Measurements from ENCODE around the gene ETS2. TPM values are rescaled to one million over a fixed set of nuclear protein-coding genes. Genes with fewer than 3 reads are reported as not detected.
A peak's percentile ranks its signal among the peaks of the same experiment; 100 is the strongest.

Gene ETS2
- total RNA-seq, 1 experiment from 2014 or later, result 132 TPM

DNA sequence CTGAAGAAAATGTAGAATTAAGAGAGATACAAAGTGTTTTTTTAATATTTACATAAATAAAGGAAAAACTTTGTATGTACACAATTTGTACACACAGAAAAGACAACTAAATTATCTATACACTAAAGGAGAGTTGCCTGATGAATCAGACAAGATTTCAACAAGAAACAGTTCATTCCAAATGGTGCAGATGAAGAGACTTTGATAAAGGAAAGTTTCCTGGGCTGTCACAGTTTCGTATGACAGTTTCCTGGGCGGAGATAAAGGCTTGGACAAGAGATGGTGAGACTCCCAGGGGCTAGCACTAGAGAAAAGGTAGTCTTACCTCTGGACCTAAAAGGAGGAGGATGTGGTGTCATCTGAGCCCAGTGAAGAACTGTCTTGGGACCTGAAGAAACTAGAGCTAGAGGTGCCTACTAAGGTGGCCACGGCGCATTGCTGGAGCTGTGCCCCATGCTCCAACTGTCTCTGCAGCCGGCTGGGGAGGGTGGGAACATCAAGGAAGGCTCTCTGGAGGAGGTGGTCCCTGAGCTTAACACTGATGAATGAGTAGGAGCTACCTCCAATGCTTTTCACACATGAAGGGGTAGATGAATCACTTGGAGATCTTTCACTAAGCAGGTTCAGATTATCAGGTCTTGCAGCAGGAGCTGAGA is 32.2 kb downstream of the ETS2 start:
- BruUV-seq (replicated peaks), result no TSS peak
- Histone ChIP-seq H3K27ac (ENCODE audit: low read length) (no peak overlapping the region), H3K27me3 (ENCODE audit: control insufficient read depth, insufficient read depth, low read length) (no peaks in the 10 kb centered on the region), H3K9me3 (ENCODE audit: control insufficient read depth, insufficient read depth, low read depth, low read length) (no peaks in the 10 kb centered on the region), H3K36me3 (ENCODE audit: control insufficient read depth, insufficient read depth, low read length) (no peaks in the 10 kb centered on the region), H3K4me1 (ENCODE audit: control insufficient read depth, insufficient read depth, low read length) (no peaks in the 10 kb centered on the region), H3K4me3 (ENCODE audit: low read depth in 2 of 2, low read length in 2 of 2) (no peak overlapping the region)
- intact Hi-C loops (cut with micrococcal nuclease; ENCODE audit: unreplicated experiment) (no loop called here), in situ Hi-C loops (cut with HindIII; ENCODE audit: low pct_unique_long_range_greater_than_20kb, low sequenced_read_pairs) (no loop called here)
- CTCF ChIA-PET, result no interaction called here
- POLR2A ChIA-PET, result no interaction called here
- TF ChIP-seq SIN3A (IDR thresholded peaks at IDR 0.05; ENCODE audit: borderline replicate concordance, insufficient read depth, low read depth, low read length), result no peak
- TF ChIP-seq, protein P1, sequence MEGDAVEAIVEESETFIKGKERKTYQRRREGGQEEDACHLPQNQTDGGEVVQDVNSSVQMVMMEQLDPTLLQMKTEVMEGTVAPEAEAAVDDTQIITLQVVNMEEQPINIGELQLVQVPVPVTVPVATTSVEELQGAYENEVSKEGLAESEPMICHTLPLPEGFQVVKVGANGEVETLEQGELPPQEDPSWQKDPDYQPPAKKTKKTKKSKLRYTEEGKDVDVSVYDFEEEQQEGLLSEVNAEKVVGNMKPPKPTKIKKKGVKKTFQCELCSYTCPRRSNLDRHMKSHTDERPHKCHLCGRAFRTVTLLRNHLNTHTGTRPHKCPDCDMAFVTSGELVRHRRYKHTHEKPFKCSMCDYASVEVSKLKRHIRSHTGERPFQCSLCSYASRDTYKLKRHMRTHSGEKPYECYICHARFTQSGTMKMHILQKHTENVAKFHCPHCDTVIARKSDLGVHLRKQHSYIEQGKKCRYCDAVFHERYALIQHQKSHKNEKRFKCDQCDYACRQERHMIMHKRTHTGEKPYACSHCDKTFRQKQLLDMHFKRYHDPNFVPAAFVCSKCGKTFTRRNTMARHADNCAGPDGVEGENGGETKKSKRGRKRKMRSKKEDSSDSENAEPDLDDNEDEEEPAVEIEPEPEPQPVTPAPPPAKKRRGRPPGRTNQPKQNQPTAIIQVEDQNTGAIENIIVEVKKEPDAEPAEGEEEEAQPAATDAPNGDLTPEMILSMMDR (IDR thresholded peaks at IDR 0.05), result no peak
- TF ChIP-seq TCF7L2 (IDR thresholded peaks at IDR 0.05; ENCODE audit: low read depth, low read length), result no peak
- TF ChIP-seq, protein P2, sequence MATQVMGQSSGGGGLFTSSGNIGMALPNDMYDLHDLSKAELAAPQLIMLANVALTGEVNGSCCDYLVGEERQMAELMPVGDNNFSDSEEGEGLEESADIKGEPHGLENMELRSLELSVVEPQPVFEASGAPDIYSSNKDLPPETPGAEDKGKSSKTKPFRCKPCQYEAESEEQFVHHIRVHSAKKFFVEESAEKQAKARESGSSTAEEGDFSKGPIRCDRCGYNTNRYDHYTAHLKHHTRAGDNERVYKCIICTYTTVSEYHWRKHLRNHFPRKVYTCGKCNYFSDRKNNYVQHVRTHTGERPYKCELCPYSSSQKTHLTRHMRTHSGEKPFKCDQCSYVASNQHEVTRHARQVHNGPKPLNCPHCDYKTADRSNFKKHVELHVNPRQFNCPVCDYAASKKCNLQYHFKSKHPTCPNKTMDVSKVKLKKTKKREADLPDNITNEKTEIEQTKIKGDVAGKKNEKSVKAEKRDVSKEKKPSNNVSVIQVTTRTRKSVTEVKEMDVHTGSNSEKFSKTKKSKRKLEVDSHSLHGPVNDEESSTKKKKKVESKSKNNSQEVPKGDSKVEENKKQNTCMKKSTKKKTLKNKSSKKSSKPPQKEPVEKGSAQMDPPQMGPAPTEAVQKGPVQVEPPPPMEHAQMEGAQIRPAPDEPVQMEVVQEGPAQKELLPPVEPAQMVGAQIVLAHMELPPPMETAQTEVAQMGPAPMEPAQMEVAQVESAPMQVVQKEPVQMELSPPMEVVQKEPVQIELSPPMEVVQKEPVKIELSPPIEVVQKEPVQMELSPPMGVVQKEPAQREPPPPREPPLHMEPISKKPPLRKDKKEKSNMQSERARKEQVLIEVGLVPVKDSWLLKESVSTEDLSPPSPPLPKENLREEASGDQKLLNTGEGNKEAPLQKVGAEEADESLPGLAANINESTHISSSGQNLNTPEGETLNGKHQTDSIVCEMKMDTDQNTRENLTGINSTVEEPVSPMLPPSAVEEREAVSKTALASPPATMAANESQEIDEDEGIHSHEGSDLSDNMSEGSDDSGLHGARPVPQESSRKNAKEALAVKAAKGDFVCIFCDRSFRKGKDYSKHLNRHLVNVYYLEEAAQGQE (IDR thresholded peaks at IDR 0.05; ENCODE audit: insufficient read depth in 1 of 2, low read depth in 2 of 2, low read length in 1 of 2), result no peak
- no peak for TF ChIP-seq POLR2AphosphoS5 (IDR thresholded peaks at IDR 0.05; ENCODE audit: low read depth, low read length)
- DNase-seq (ENCODE audit: low read depth, low spot score) (no peak), ATAC-seq (no peak)

DNA sequence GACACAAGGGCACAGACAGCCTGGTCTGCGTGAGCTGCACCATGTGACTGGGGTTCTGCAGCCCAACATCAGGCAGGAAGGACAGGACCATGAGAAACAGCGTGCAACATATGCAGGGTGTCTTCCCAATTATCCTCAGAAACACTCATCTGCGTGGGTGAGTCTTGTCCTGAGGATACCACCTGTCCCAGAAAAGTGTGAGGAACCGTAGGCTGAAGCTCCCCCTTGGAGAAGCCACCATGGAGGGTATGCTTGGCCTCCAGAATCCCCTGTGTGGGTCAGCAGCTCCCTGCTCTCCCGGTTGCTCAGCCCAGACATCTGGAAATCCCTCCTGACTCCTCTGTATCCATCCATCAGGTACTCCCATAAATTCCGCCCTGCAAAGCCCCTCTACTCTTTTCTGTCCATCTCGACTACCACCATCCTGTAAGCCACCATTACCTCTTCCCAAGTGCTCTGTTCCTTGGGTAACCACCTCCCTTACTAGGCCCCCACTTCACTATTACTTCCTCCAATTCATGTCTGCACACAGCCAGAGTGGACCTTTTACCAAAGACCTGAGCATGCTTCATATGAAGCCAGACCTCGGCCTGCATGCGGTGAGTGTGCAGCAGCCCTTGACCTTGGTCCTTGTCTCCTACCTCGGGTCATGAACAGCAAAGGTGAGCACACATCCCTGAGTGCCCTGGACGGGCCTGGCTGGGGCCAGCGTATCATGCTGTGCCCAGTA is 33.0 kb downstream of the ETS2 start:
- no peaks in the 10 kb centered on the region for H3K9me3 ChIP-seq (ENCODE audit: control insufficient read depth, insufficient read depth, low read depth, low read length)
- no peak overlapping the region for H3K27ac ChIP-seq (ENCODE audit: low read length)
- no peaks in the 10 kb centered on the region for H3K4me1 ChIP-seq (ENCODE audit: control insufficient read depth, insufficient read depth, low read length)
- TF ChIP-seq, protein P1 (IDR thresholded peaks at IDR 0.05), result no peak
- no peak for TF ChIP-seq SIN3A (IDR thresholded peaks at IDR 0.05; ENCODE audit: borderline replicate concordance, insufficient read depth, low read depth, low read length)
- TF ChIP-seq, protein P2 (IDR thresholded peaks at IDR 0.05; ENCODE audit: insufficient read depth in 1 of 2, low read depth in 2 of 2, low read length in 1 of 2), result no peak
- TF ChIP-seq POLR2AphosphoS5 (IDR thresholded peaks at IDR 0.05; ENCODE audit: low read depth, low read length), result no peak
- TF ChIP-seq TCF7L2 (IDR thresholded peaks at IDR 0.05; ENCODE audit: low read depth, low read length), result no peak
- DNase-seq (ENCODE audit: low read depth, low spot score), result no peak
- intact Hi-C loops (cut with micrococcal nuclease; ENCODE audit: unreplicated experiment), result no loop called here
- in situ Hi-C loops (cut with HindIII; ENCODE audit: low pct_unique_long_range_greater_than_20kb, low sequenced_read_pairs), result no loop called here
- CTCF ChIA-PET, result no interaction called here
- no peaks in the 10 kb centered on the region for H3K27me3 ChIP-seq (ENCODE audit: control insufficient read depth, insufficient read depth, low read length)
- no peak overlapping the region for H3K4me3 ChIP-seq (ENCODE audit: low read depth in 2 of 2, low read length in 2 of 2)
- peak; percentile 58; the same call in 1 of the 2 replicates for ATAC-seq
- BruUV-seq (replicated peaks), result no TSS peak
- POLR2A ChIA-PET, result no interaction called here
- no peaks in the 10 kb centered on the region for H3K36me3 ChIP-seq (ENCODE audit: control insufficient read depth, insufficient read depth, low read length)
